GM10266 (cell line): ENCODE measurements around the gene SLF2.

ENCODE experiments used
- DNase-seq: peaks from one replicate; pipeline ENCODE4 v3.0.0; 2012; ENCODE audit errors: extremely low spot score
- TF ChIP-seq, protein P1 (sequence below): IDR thresholded peaks from 2 replicates; pipeline ENCODE4 v1.5.1; 2012; ENCODE audit warnings: mild to moderate bottlenecking, low read depth; ENCODE audit not compliant: control insufficient read depth, insufficient read depth; ENCODE audit errors: missing control alignments

The SLF2 gene

DNA sequence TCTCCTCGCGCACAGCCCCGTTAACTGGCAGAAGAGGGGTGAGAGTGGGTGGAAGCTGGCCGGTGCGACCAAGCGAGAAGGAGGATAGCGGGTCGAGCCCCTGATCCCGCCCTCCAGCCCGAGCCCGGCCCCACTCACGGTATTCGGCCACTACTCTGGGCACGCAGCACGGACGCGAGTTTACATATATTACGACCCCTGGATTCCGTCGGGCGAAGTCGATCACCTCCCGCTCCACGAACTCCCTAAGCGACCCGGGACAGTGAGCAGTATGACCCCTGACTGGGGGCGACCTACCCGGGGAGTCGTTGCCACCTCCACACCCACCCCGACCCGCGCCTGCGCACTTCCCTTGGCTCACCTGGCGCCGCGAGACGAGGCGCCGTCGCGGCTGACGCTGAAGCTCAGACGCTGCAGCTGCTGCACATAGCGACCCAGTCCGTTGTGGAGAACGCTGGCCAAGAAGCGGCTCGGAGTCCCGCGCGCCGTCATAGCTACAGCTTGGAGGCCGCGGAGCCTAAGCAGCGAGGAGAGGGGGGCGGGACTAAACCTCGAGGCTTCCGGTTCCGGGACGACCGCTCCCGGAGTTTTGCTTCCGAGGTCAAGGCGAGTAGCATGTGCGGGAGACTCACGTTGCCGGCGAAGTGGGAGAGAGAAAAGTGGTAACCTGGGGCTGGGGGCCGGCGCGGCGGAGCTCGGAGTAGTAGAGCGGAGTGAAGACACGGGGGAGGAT, 74.4 kb downstream of the SLF2 start, which contains the start of the genes MRPL43 and TWNK:
TSS of gene MRPL43 (minus strand) at position 546 of the 733 bp plus-strand sequence. CDS start at position 492, 54 bp downstream.
TSS of gene TWNK (plus strand) at position 592 of the 733 bp plus-strand sequence. CDS start 668 bp downstream, outside the sequence.
- TF ChIP-seq, protein P1, sequence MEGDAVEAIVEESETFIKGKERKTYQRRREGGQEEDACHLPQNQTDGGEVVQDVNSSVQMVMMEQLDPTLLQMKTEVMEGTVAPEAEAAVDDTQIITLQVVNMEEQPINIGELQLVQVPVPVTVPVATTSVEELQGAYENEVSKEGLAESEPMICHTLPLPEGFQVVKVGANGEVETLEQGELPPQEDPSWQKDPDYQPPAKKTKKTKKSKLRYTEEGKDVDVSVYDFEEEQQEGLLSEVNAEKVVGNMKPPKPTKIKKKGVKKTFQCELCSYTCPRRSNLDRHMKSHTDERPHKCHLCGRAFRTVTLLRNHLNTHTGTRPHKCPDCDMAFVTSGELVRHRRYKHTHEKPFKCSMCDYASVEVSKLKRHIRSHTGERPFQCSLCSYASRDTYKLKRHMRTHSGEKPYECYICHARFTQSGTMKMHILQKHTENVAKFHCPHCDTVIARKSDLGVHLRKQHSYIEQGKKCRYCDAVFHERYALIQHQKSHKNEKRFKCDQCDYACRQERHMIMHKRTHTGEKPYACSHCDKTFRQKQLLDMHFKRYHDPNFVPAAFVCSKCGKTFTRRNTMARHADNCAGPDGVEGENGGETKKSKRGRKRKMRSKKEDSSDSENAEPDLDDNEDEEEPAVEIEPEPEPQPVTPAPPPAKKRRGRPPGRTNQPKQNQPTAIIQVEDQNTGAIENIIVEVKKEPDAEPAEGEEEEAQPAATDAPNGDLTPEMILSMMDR = no peak
- DNase-seq = peak; percentile 90

DNA sequence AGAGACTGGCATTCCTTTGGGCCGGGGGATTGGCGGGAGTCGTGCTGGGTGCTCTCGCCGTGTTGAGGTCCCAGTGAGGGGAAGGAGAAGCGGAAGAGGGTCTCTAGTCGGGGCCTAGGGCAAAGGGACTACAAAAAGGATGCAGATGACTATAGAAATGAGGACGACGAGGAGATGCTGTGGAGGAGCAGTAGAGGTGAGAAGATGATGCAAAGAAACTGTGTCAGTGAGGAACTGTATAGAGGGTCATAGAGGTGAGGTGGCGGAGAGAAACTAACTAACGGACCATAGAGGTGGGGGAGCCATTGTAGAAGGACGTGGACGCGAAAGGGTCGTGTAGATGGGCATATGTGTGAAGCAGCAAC, 74.9 kb downstream of the SLF2 start:
- DNase-seq = no peak
- TF ChIP-seq, protein P1 = no peak

DNA sequence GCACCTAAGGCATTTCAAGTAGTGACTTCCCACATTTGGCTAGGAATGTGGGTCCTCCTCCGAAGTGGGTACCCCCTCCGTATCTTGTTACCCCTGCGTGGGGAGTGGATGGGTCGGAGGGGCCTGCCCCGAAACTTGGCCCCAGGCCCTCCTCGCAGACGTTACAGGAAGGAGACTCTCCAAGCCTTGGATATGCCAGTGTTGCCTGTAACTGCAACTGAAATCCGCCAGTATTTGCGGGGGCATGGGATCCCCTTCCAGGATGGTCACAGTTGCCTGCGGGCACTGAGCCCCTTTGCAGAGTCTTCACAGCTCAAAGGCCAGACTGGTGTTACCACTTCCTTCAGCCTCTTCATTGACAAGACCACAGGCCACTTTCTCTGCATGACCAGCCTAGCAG, 75.4 kb downstream of the SLF2 start:
- no peak for DNase-seq
- TF ChIP-seq, protein P1 = no peak

DNA sequence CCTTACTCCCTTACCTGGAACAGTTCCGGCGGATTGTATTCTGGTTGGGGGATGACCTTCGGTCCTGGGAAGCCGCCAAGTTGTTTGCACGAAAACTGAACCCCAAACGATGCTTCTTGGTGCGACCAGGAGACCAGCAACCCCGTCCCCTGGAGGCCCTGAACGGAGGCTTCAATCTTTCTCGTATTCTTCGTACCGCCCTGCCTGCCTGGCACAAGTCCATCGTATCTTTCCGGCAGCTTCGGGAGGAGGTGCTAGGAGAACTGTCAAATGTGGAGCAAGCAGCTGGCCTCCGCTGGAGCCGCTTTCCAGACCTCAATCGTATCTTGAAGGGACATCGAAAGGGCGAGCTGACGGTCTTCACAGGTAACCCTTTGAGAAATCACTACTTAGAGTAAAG, 76.3 kb downstream of the SLF2 start:
- DNase-seq = no peak
- TF ChIP-seq, protein P1 = no peak

DNA sequence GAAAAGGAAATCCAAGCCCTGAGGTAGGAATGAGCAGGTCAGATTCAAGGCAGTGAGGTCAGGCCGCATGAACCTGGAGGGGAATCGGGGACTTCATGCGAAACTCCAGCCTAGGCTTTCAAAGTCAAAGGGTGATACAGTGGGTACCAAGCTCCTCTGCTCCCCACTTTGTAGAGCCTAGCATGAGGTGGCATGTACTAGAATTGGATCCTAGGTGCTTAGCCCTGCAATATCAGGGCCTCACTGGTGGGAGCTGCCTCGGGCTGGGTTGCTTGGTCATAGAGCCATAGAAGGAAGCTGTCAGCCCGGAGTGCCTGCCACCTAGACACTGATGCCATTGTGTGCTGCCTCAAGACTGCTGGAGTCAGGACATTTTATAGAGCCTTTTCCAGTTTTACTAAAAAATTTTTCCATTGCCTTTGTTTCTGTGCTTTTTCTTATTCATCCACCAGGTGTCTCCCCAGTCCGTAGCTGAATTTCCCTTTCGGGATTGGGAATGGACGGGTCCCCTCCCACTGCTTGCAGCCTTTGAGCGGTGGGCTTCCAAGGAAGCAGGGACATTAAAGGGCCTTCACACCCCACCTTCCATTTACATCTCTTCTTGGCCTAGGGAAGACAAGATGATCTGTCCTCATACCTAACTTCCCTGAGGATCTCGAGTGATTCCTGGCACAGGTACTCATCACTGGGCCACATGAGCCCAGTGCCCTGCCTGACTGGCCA, 81.4 kb downstream of the SLF2 start:
- DNase-seq = no peak
- TF ChIP-seq, protein P1 = peak; percentile 20

DNA sequence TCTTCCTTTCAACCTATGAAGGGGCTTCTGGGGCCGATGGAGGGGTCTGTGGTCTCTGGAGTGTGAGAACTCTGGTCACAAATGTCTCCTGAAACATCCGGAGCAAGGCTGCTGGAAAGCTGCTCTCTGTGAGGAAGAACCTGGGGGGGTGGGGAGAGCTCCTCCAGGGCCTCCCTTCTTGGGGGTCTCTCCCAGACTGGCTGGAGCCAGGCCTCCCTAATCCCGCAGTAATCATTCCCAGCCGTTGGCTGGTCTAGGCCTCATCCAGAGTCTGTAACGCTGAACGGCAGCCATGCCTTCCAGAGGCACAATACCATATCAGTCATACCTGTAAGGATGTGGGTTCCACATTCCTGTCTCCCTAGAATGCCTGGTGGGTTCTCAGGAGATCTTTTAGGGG, 82.4 kb downstream of the SLF2 start:
- TF ChIP-seq, protein P1 = no peak
- no peak for DNase-seq
